ENCODE data around the gene ARL6IP6. TPM values are rescaled to one million over a fixed set of nuclear protein-coding genes. Genes with fewer than 3 reads are reported as not detected.
A peak's percentile ranks its signal among the peaks of the same experiment; 100 is the strongest.

ARL6IP6 gene
- total and polyA plus RNA-seq, 2 of the 13 experiments (the other 11 are each of a cell fraction or from before 2014, with no cell fraction given): 45.0 to 65.9 TPM

GRCh38 chr2:152718076-152718908 is at the start of gene ARL6IP6 (continued):
- TF ChIP-seq, protein P1, sequence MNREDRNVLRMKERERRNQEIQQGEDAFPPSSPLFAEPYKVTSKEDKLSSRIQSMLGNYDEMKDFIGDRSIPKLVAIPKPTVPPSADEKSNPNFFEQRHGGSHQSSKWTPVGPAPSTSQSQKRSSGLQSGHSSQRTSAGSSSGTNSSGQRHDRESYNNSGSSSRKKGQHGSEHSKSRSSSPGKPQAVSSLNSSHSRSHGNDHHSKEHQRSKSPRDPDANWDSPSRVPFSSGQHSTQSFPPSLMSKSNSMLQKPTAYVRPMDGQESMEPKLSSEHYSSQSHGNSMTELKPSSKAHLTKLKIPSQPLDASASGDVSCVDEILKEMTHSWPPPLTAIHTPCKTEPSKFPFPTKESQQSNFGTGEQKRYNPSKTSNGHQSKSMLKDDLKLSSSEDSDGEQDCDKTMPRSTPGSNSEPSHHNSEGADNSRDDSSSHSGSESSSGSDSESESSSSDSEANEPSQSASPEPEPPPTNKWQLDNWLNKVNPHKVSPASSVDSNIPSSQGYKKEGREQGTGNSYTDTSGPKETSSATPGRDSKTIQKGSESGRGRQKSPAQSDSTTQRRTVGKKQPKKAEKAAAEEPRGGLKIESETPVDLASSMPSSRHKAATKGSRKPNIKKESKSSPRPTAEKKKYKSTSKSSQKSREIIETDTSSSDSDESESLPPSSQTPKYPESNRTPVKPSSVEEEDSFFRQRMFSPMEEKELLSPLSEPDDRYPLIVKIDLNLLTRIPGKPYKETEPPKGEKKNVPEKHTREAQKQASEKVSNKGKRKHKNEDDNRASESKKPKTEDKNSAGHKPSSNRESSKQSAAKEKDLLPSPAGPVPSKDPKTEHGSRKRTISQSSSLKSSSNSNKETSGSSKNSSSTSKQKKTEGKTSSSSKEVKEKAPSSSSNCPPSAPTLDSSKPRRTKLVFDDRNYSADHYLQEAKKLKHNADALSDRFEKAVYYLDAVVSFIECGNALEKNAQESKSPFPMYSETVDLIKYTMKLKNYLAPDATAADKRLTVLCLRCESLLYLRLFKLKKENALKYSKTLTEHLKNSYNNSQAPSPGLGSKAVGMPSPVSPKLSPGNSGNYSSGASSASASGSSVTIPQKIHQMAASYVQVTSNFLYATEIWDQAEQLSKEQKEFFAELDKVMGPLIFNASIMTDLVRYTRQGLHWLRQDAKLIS (CRISPR knock-in tag; IDR thresholded peaks at IDR 0.05): no peak
- TF ChIP-seq HIVEP1 (CRISPR knock-in tag; IDR thresholded peaks at IDR 0.05): peak; percentile 78
- no peak for TF ChIP-seq ZUFSP (CRISPR knock-in tag; IDR thresholded peaks at IDR 0.05; ENCODE audit: borderline replicate concordance)
- TF ChIP-seq YEATS4 (CRISPR knock-in tag; IDR thresholded peaks at IDR 0.05; ENCODE audit: borderline replicate concordance): peak; percentile 96
- TF ChIP-seq PBX2 (CRISPR knock-in tag; IDR thresholded peaks at IDR 0.05): no peak
- TF ChIP-seq, protein P2, sequence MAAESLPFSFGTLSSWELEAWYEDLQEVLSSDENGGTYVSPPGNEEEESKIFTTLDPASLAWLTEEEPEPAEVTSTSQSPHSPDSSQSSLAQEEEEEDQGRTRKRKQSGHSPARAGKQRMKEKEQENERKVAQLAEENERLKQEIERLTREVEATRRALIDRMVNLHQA (CRISPR knock-in tag; IDR thresholded peaks at IDR 0.05): no peak; the same call in 1 of the 2 replicates
- TF ChIP-seq, protein P3, sequence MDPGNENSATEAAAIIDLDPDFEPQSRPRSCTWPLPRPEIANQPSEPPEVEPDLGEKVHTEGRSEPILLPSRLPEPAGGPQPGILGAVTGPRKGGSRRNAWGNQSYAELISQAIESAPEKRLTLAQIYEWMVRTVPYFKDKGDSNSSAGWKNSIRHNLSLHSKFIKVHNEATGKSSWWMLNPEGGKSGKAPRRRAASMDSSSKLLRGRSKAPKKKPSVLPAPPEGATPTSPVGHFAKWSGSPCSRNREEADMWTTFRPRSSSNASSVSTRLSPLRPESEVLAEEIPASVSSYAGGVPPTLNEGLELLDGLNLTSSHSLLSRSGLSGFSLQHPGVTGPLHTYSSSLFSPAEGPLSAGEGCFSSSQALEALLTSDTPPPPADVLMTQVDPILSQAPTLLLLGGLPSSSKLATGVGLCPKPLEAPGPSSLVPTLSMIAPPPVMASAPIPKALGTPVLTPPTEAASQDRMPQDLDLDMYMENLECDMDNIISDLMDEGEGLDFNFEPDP (CRISPR knock-in tag; conservative IDR thresholded peaks at IDR 0.05): peak; percentile 98
- peak; percentile 84 for TF ChIP-seq ZBTB2 (CRISPR knock-in tag; IDR thresholded peaks at IDR 0.05; ENCODE audit: low read depth)
- TF ChIP-seq ZBTB25 (CRISPR knock-in tag; IDR thresholded peaks at IDR 0.05): no peak
- TF ChIP-seq ZNF816 (CRISPR knock-in tag; IDR thresholded peaks at IDR 0.05; ENCODE audit: borderline replicate concordance): peak; percentile 61; the same call in 1 of the 2 replicates
- no peak for TF ChIP-seq MIXL1 (CRISPR knock-in tag; IDR thresholded peaks at IDR 0.05)
- TF ChIP-seq HNRNPUL1 (IDR thresholded peaks at IDR 0.05; ENCODE audit: low read depth, low read length): peak; percentile 82
- peak in 1 of 2 experiments; percentile 7; a peak in 1 of 4 replicates for TF ChIP-seq EP300 (IDR thresholded peaks at IDR 0.05; ENCODE audit: low read depth in 2 of 2, low read length in 2 of 2)
- TF ChIP-seq EP300 (CRISPR knock-in tag; IDR thresholded peaks at IDR 0.05; ENCODE audit: borderline replicate concordance): no peak
- no peak; the same call in 1 of the 2 replicates for TF ChIP-seq PHF21A (CRISPR knock-in tag; IDR thresholded peaks at IDR 0.05)
- peak; percentile 80; the same call in 1 of the 2 replicates for TF ChIP-seq RFXAP (CRISPR knock-in tag; IDR thresholded peaks at IDR 0.05; ENCODE audit: borderline replicate concordance)
- TF ChIP-seq ATF1 (CRISPR knock-in tag; IDR thresholded peaks at IDR 0.05): peak; percentile 43
